Endodermal cell (in vitro differentiated cells): Measurements from ENCODE around the gene CC2D2A. TPM values are rescaled to one million over a fixed set of nuclear protein-coding genes. Genes with fewer than 3 reads are reported as not detected.

Experiments
- DNase-seq: peaks from one replicate; pipeline ENCODE4 v3.0.0-alpha.2; 2017
- H3K27ac ChIP-seq: 2 replicates; pipeline ENCODE4 v1.5.1; 2013; ENCODE audit warnings: mild to moderate bottlenecking, low read depth, low read length, moderate library complexity
- H3K27me3 ChIP-seq: 2 replicates; pipeline ENCODE4 v1.6.1; 2013; ENCODE audit warnings: mild to moderate bottlenecking, low read length, moderate library complexity; ENCODE audit not compliant: insufficient read depth, control insufficient read depth, poor library complexity, severe bottlenecking
- H3K36me3 ChIP-seq: 2 replicates; pipeline ENCODE4 v1.7.0; 2013; ENCODE audit warnings: mild to moderate bottlenecking, low read length, moderate library complexity; ENCODE audit not compliant: control insufficient read depth, insufficient read depth
- H3K4me1 ChIP-seq: one replicate; pipeline ENCODE4 v1.7.0; 2013; ENCODE audit warnings: low read length; ENCODE audit not compliant: control insufficient read depth, insufficient read depth
- H3K4me3 ChIP-seq: 2 replicates; pipeline ENCODE4 v1.5.1; 2013; ENCODE audit warnings: mild to moderate bottlenecking, low read length, moderate library complexity
- H3K9ac ChIP-seq: 2 replicates; pipeline ENCODE4 v1.6.1; 2013; ENCODE audit warnings: mild to moderate bottlenecking, low read length, moderate library complexity; ENCODE audit not compliant: poor library complexity, severe bottlenecking; ENCODE audit errors: extremely low read depth
- H3K9me3 ChIP-seq: 2 replicates; pipeline ENCODE4 v1.6.1; 2013; ENCODE audit warnings: mild to moderate bottlenecking, low read length, moderate library complexity; ENCODE audit not compliant: control insufficient read depth
- H3K27ac Mint-ChIP-seq: 2 replicates; pipeline ENCODE4 v1.8.0; 2020; ENCODE audit warnings: mixed read lengths
- H3K27me3 Mint-ChIP-seq: 2 replicates; pipeline ENCODE4 v1.8.0; 2021; ENCODE audit warnings: mild to moderate bottlenecking, mixed read lengths; ENCODE audit not compliant: insufficient read depth
- H3K36me3 Mint-ChIP-seq: 2 replicates; pipeline ENCODE4 v1.8.0; 2020; ENCODE audit warnings: low read depth, mixed read lengths
- H3K4me1 Mint-ChIP-seq: 2 replicates; pipeline ENCODE4 v1.8.0; 2020; ENCODE audit warnings: mixed read lengths
- H3K4me3 Mint-ChIP-seq: 2 replicates; pipeline ENCODE4 v1.8.0; 2020; ENCODE audit warnings: mild to moderate bottlenecking, moderate library complexity, mixed read lengths
- H3K9me3 Mint-ChIP-seq: 2 replicates; pipeline ENCODE4 v1.8.0; 2020; ENCODE audit warnings: mild to moderate bottlenecking, mixed read lengths
- WGBS, 2 experiments: methylation state at CpG; one replicate each; pipeline versions ENCODE4 v1.1.5 to v1.1.7; 2013; ENCODE audit warnings: missing lambda C conversion rate in 2 of 2, mixed read lengths in 1 of 2; ENCODE audit not compliant: insufficient coverage in 1 of 2, insufficient read length in 1 of 2; 5-methylcytosine and 5-hydroxymethylcytosine counted together
- total RNA-seq, 2 donors: library from RNA; stranded (reverse); fragmentation: NEBNext Ultra II Directional in 1 of 2; extraction: Animal tissue kit (Norgen Biotek cat#: 25700) in 1 of 2; gene quantifications; 2 replicates in 1 of 2; 3 replicates in 1 of 2; pipeline ENCODE4 v1.2.1, GENCODE V29; 2021
- TF ChIP-seq, protein P1 (sequence below): fragments of 200-600 bp; sonication (generic); conservative IDR thresholded peaks from 2 replicates; pipeline ENCODE4 v1.5.0; 2021; ENCODE audit warnings: antibody characterized with exemption, mild to moderate bottlenecking

The CC2D2A gene
- total RNA-seq, 2 donors from 2014 or later = 12.3 to 25.2 TPM

DNA sequence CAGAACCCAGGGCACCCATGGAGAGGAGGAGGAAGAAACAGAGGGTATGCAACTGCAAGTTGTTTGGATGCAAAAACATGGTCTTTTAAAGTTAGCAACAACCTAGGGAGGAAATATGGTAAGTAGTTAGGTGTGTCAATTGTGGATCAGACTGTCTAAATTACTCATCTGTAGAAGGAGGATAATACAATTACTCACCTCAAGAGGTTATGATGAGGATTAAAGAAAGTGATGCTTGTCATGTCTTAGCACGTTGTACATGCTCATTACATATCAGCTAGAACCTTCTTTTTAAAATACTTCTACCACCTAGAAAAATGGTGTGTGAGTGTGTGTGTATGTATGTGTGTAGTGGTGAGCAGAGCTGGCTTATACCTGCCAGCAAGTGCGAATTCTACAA is 44.2 kb upstream of the CC2D2A start:
- Mint-ChIP-seq H3K27me3 (no peaks in the 10 kb centered on the region), H3K4me3 (no peak overlapping the region), H3K4me1 (peaks cover 3% of the 10 kb centered on the region), H3K27ac (no peak overlapping the region), H3K9me3 (no peaks in the 10 kb centered on the region), H3K36me3 (no peaks in the 10 kb centered on the region)
- no peaks in the 10 kb centered on the region for H3K27me3 ChIP-seq
- TF ChIP-seq, protein P1, sequence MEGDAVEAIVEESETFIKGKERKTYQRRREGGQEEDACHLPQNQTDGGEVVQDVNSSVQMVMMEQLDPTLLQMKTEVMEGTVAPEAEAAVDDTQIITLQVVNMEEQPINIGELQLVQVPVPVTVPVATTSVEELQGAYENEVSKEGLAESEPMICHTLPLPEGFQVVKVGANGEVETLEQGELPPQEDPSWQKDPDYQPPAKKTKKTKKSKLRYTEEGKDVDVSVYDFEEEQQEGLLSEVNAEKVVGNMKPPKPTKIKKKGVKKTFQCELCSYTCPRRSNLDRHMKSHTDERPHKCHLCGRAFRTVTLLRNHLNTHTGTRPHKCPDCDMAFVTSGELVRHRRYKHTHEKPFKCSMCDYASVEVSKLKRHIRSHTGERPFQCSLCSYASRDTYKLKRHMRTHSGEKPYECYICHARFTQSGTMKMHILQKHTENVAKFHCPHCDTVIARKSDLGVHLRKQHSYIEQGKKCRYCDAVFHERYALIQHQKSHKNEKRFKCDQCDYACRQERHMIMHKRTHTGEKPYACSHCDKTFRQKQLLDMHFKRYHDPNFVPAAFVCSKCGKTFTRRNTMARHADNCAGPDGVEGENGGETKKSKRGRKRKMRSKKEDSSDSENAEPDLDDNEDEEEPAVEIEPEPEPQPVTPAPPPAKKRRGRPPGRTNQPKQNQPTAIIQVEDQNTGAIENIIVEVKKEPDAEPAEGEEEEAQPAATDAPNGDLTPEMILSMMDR = no peak
- no peak overlapping the region for H3K9ac ChIP-seq
- H3K27ac ChIP-seq = no peak overlapping the region
- H3K9me3 ChIP-seq = no peaks in the 10 kb centered on the region
- DNase-seq = no peak
- 100% methylated on average over 1 of the region's 2 CpGs; no CpG with 5 or more reads in 1 of the 2 experiments for WGBS, 2 experiments
- H3K4me1 ChIP-seq = no peaks in the 10 kb centered on the region
- H3K4me3 ChIP-seq = no peak overlapping the region
- no peaks in the 10 kb centered on the region for H3K36me3 ChIP-seq

DNA sequence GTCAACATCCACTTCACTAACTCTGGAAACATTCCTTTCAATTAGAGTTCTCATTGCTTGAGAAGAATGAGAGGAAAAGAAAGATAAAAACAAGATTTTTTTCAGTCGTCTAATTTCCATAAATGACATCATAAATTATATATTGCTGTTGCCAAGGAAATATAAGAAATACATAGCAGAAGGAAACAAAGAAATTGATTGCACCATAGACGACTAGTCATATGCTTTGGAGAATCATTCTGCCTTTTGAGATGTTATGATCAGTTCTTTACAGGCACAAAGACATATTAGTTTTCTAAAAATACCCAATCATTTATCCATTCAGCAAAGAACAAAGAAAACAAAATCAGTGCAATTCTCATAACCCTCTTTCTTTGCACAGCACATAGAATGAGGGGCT is 42.5 kb upstream of the CC2D2A start:
- Histone ChIP-seq H3K4me3 (no peak overlapping the region), H3K9ac (no peak overlapping the region), H3K27ac (no peak overlapping the region), H3K4me1 (no peaks in the 10 kb centered on the region), H3K36me3 (no peaks in the 10 kb centered on the region), H3K9me3 (no peaks in the 10 kb centered on the region), H3K27me3 (no peaks in the 10 kb centered on the region)
- Mint-ChIP-seq H3K4me3 (no peak overlapping the region), H3K9me3 (no peaks in the 10 kb centered on the region), H3K27ac (no peak overlapping the region), H3K4me1 (no peaks in the 10 kb centered on the region), H3K36me3 (no peaks in the 10 kb centered on the region), H3K27me3 (no peaks in the 10 kb centered on the region)
- TF ChIP-seq, protein P1 = no peak
- DNase-seq = no peak
- WGBS, 2 experiments = 88 to 100% methylated on average over 1 of the region's 2 CpGs

DNA sequence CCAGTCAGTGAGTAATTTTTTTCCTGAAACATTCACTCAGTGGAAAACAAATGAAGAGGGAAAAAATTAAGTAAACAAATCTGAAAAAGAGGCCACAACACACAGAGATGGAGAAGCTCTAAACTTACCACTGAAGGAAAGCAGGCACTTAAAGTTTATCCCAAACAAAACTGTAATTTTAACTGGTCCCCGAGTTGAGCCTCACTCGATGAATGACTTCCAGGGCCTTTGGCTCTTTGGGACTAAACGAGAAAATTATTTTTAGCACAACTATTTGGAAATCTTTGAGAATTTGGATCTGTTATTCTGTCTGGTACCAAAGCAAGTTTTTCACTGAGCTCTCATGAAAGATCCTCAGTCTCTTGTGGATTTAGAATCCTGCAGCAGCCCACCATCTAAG is 42.0 kb upstream of the CC2D2A start, which contains the start of gene C1QTNF7:
C1QTNF7 (plus strand) TSS at position 333 of the 400 bp plus-strand sequence. CDS start 7,711 bp downstream, outside the sequence.
- Histone ChIP-seq H3K27me3 (no peaks in the 10 kb centered on the region), H3K36me3 (no peaks in the 10 kb centered on the region), H3K4me1 (no peaks in the 10 kb centered on the region), H3K27ac (no peak within 1 kb of the TSS), H3K9me3 (no peaks in the 10 kb centered on the region), H3K4me3 (no peak within 1 kb of the TSS), H3K9ac (no peak within 1 kb of the TSS)
- Mint-ChIP-seq H3K4me1 (no peaks in the 10 kb centered on the region), H3K4me3 (no peak within 1 kb of the TSS), H3K27ac (no peak within 1 kb of the TSS), H3K9me3 (no peaks in the 10 kb centered on the region), H3K27me3 (no peaks in the 10 kb centered on the region), H3K36me3 (no peaks in the 10 kb centered on the region)
- DNase-seq = no peak
- WGBS, 2 experiments = 83 to 91% methylated on average over 3 of the region's 3 CpGs
- TF ChIP-seq, protein P1 = no peak
